Measurements from ENCODE around the gene CCDC148. TPM values are rescaled to one million over a fixed set of nuclear protein-coding genes. Genes with fewer than 3 reads are reported as not detected.

CCDC148 gene
- polyA plus RNA-seq, 2 donors, result 0.13 to 0.29 TPM

DNA sequence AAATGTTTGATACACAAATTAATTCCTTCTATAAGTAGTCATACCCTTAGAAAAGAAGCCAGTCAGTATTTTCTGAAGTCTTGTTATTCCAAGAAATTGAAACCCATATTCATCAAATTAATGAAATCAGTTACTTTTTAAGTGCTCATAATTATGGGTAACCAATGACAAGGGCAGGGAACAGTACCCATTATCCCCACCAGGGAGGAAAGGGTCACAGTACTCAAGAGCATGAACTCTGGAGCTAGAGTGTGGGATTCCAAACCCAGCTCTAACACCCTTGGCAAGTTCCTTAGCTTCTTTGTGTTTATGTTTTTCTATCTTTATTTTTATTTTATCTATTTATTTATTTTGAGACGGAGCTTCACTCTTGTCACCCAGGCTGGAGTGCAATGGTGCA is 68.4 kb downstream of the CCDC148 start:
- 82 to 83% methylated on average over 1 of the region's 1 CpG for WGBS, 2 donors
- Histone ChIP-seq H3K27me3 (ENCODE audit: control insufficient read depth in 1 of 2, insufficient read depth in 2 of 2, low read length in 2 of 2) (no peaks in the 10 kb centered on the region), H3K4me1 (ENCODE audit: control insufficient read depth in 2 of 2, insufficient read depth in 2 of 2, low read length in 1 of 2) (no peaks in the 10 kb centered on the region), H3K4me3 (ENCODE audit: low read depth in 1 of 2, low read length in 2 of 2) (no peak overlapping the region), H3K36me3 (ENCODE audit: control insufficient read depth in 2 of 2, insufficient read depth in 2 of 2, low read length in 1 of 2) (no peaks in the 10 kb centered on the region), H3K9me3 (ENCODE audit: control insufficient read depth in 2 of 2, insufficient read depth in 1 of 2, low read depth in 1 of 2, low read length in 1 of 2) (no peaks in the 10 kb centered on the region), H3K27ac (ENCODE audit: low read depth in 2 of 2, low read length in 1 of 2) (no peak overlapping the region)

GRCh38 chr2:158385646-158386045 is 70.9 kb downstream of the CCDC148 start:
- H3K4me3 ChIP-seq (ENCODE audit: low read depth in 1 of 2, low read length in 2 of 2), result no peak overlapping the region
- no peaks in the 10 kb centered on the region for H3K27me3 ChIP-seq (ENCODE audit: control insufficient read depth in 1 of 2, insufficient read depth in 2 of 2, low read length in 2 of 2)
- no peak overlapping the region for H3K27ac ChIP-seq (ENCODE audit: low read depth in 2 of 2, low read length in 1 of 2)
- no peaks in the 10 kb centered on the region for H3K4me1 ChIP-seq (ENCODE audit: control insufficient read depth in 2 of 2, insufficient read depth in 2 of 2, low read length in 1 of 2)
- H3K9me3 ChIP-seq (ENCODE audit: control insufficient read depth in 2 of 2, insufficient read depth in 1 of 2, low read depth in 1 of 2, low read length in 1 of 2), result no peaks in the 10 kb centered on the region
- no peaks in the 10 kb centered on the region for H3K36me3 ChIP-seq (ENCODE audit: control insufficient read depth in 2 of 2, insufficient read depth in 2 of 2, low read length in 1 of 2)

- Histone ChIP-seq H3K36me3 (ENCODE audit: control insufficient read depth in 2 of 2, insufficient read depth in 2 of 2, low read length in 1 of 2) (no peaks in the 10 kb centered on the region), H3K4me3 (ENCODE audit: low read depth in 1 of 2, low read length in 2 of 2) (no peak overlapping the region), H3K27ac (ENCODE audit: low read depth in 2 of 2, low read length in 1 of 2) (no peak overlapping the region), H3K27me3 (ENCODE audit: control insufficient read depth in 1 of 2, insufficient read depth in 2 of 2, low read length in 2 of 2) (no peaks in the 10 kb centered on the region), H3K4me1 (ENCODE audit: control insufficient read depth in 2 of 2, insufficient read depth in 2 of 2, low read length in 1 of 2) (no peaks in the 10 kb centered on the region), H3K9me3 (ENCODE audit: control insufficient read depth in 2 of 2, insufficient read depth in 1 of 2, low read depth in 1 of 2, low read length in 1 of 2) (no peaks in the 10 kb centered on the region)
- WGBS, 2 donors, result 94% methylated on average over 3 of the region's 3 CpGs
Observed at GRCh38 chr2:158381978-158382377, 74.6 kb downstream of the CCDC148 start.

DNA sequence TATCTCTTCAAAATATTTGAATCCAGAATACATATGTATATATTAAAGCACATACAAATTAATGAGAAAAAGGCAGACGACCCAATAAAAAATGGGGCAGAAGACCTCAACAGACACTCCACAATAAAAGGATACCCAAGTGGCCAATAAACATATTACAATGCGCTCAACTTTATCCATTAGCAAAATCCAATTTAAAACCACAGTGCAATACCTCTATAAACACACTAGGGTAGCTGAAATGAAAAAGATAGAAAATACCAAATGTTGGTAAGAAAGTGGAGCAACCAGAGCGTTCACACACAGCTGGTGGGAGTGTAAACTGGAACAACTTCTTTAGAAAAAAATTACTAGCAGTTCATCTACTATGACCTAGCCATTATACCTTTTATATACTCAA is 75.3 kb downstream of the CCDC148 start:
- Histone ChIP-seq H3K27me3 (ENCODE audit: control insufficient read depth in 1 of 2, insufficient read depth in 2 of 2, low read length in 2 of 2) (no peaks in the 10 kb centered on the region), H3K36me3 (ENCODE audit: control insufficient read depth in 2 of 2, insufficient read depth in 2 of 2, low read length in 1 of 2) (no peaks in the 10 kb centered on the region), H3K27ac (ENCODE audit: low read depth in 2 of 2, low read length in 1 of 2) (no peak overlapping the region), H3K4me3 (ENCODE audit: low read depth in 1 of 2, low read length in 2 of 2) (no peak overlapping the region), H3K9me3 (ENCODE audit: control insufficient read depth in 2 of 2, insufficient read depth in 1 of 2, low read depth in 1 of 2, low read length in 1 of 2) (no peaks in the 10 kb centered on the region), H3K4me1 (ENCODE audit: control insufficient read depth in 2 of 2, insufficient read depth in 2 of 2, low read length in 1 of 2) (no peaks in the 10 kb centered on the region)
- 89 to 98% methylated on average over 3 of the region's 3 CpGs for WGBS, 2 donors

- H3K27me3 ChIP-seq (ENCODE audit: control insufficient read depth in 1 of 2, insufficient read depth in 2 of 2, low read length in 2 of 2), result no peaks in the 10 kb centered on the region
- no peak overlapping the region for H3K4me3 ChIP-seq (ENCODE audit: low read depth in 1 of 2, low read length in 2 of 2)
- H3K4me1 ChIP-seq (ENCODE audit: control insufficient read depth in 2 of 2, insufficient read depth in 2 of 2, low read length in 1 of 2), result no peaks in the 10 kb centered on the region
- no peaks in the 10 kb centered on the region for H3K36me3 ChIP-seq (ENCODE audit: control insufficient read depth in 2 of 2, insufficient read depth in 2 of 2, low read length in 1 of 2)
- H3K9me3 ChIP-seq (ENCODE audit: control insufficient read depth in 2 of 2, insufficient read depth in 1 of 2, low read depth in 1 of 2, low read length in 1 of 2), result no peaks in the 10 kb centered on the region
- H3K27ac ChIP-seq (ENCODE audit: low read depth in 2 of 2, low read length in 1 of 2), result no peak overlapping the region
Observed at GRCh38 chr2:158380746-158381145, 75.8 kb downstream of the CCDC148 start.

GRCh38 chr2:158378926-158379325 is 77.6 kb downstream of the CCDC148 start:
- H3K4me3 ChIP-seq (ENCODE audit: low read depth in 1 of 2, low read length in 2 of 2), result no peak overlapping the region
- H3K4me1 ChIP-seq (ENCODE audit: control insufficient read depth in 2 of 2, insufficient read depth in 2 of 2, low read length in 1 of 2), result no peaks in the 10 kb centered on the region
- no peaks in the 10 kb centered on the region for H3K9me3 ChIP-seq (ENCODE audit: control insufficient read depth in 2 of 2, insufficient read depth in 1 of 2, low read depth in 1 of 2, low read length in 1 of 2)
- no peak overlapping the region for H3K27ac ChIP-seq (ENCODE audit: low read depth in 2 of 2, low read length in 1 of 2)
- H3K36me3 ChIP-seq (ENCODE audit: control insufficient read depth in 2 of 2, insufficient read depth in 2 of 2, low read length in 1 of 2), result no peaks in the 10 kb centered on the region
- no peaks in the 10 kb centered on the region for H3K27me3 ChIP-seq (ENCODE audit: control insufficient read depth in 1 of 2, insufficient read depth in 2 of 2, low read length in 2 of 2)
- WGBS, 2 donors, result 61 to 64% methylated on average over 1 of the region's 1 CpG

DNA sequence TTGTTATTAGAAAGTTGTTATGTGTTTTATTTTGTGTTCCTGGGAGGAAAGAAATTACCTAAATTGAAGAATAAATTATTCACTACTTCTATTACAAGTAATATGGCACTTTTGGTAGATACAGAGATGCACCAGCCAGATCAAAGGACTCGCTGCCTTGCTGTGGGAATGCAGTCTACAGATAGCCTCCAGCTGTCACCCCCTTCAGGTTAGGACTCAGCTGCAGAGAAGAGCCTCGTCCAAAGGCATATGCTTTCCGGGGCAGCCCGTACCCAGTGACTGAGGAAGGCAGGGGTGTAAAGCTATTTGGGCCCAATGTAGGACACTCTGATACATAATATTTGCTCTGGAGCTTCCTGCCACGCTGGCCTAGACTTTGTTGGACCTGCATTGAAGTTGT is 90.2 kb downstream of the CCDC148 start:
- Histone ChIP-seq H3K27me3 (ENCODE audit: control insufficient read depth in 1 of 2, insufficient read depth in 2 of 2, low read length in 2 of 2) (no peaks in the 10 kb centered on the region), H3K36me3 (ENCODE audit: control insufficient read depth in 2 of 2, insufficient read depth in 2 of 2, low read length in 1 of 2) (no peaks in the 10 kb centered on the region), H3K4me3 (ENCODE audit: low read depth in 1 of 2, low read length in 2 of 2) (no peak overlapping the region), H3K4me1 (ENCODE audit: control insufficient read depth in 2 of 2, insufficient read depth in 2 of 2, low read length in 1 of 2) (no peaks in the 10 kb centered on the region), H3K9me3 (ENCODE audit: control insufficient read depth in 2 of 2, insufficient read depth in 1 of 2, low read depth in 1 of 2, low read length in 1 of 2) (no peaks in the 10 kb centered on the region), H3K27ac (ENCODE audit: low read depth in 2 of 2, low read length in 1 of 2) (no peak overlapping the region)
- WGBS, 2 donors, result 82% methylated on average over 5 of the region's 5 CpGs

GRCh38 chr2:158359846-158360245 is 96.7 kb downstream of the CCDC148 start:
- no peaks in the 10 kb centered on the region for H3K4me1 ChIP-seq (ENCODE audit: control insufficient read depth in 2 of 2, insufficient read depth in 2 of 2, low read length in 1 of 2)
- no peak overlapping the region for H3K27ac ChIP-seq (ENCODE audit: low read depth in 2 of 2, low read length in 1 of 2)
- H3K4me3 ChIP-seq (ENCODE audit: low read depth in 1 of 2, low read length in 2 of 2), result no peak overlapping the region
- 73 to 78% methylated on average over 4 of the region's 4 CpGs for WGBS, 2 donors
- H3K9me3 ChIP-seq (ENCODE audit: control insufficient read depth in 2 of 2, insufficient read depth in 1 of 2, low read depth in 1 of 2, low read length in 1 of 2), result no peaks in the 10 kb centered on the region
- H3K27me3 ChIP-seq (ENCODE audit: control insufficient read depth in 1 of 2, insufficient read depth in 2 of 2, low read length in 2 of 2), result no peaks in the 10 kb centered on the region
- H3K36me3 ChIP-seq (ENCODE audit: control insufficient read depth in 2 of 2, insufficient read depth in 2 of 2, low read length in 1 of 2), result no peaks in the 10 kb centered on the region

DNA sequence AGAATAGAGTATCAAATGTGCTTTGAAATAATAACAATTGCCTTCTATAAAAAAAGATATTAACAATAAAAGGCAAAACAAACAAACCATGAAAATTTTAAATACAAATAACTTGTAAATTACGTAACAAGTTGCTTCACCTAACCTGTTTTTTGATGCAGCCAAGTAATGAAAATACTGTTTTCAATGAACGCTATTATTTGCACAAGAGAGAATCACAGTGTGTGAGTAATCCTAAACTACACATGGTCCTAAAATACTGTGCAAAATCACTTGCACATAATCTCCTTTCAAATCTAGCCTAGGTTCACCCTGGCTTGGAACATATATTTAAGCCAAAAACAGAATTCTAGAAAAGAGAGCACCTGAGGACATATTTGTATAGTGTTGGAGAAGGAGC is 98.9 kb downstream of the CCDC148 start:
- Histone ChIP-seq H3K27me3 (ENCODE audit: control insufficient read depth in 1 of 2, insufficient read depth in 2 of 2, low read length in 2 of 2) (no peaks in the 10 kb centered on the region), H3K9me3 (ENCODE audit: control insufficient read depth in 2 of 2, insufficient read depth in 1 of 2, low read depth in 1 of 2, low read length in 1 of 2) (no peaks in the 10 kb centered on the region), H3K4me1 (ENCODE audit: control insufficient read depth in 2 of 2, insufficient read depth in 2 of 2, low read length in 1 of 2) (no peaks in the 10 kb centered on the region), H3K4me3 (ENCODE audit: low read depth in 1 of 2, low read length in 2 of 2) (no peak overlapping the region), H3K36me3 (ENCODE audit: control insufficient read depth in 2 of 2, insufficient read depth in 2 of 2, low read length in 1 of 2) (no peaks in the 10 kb centered on the region), H3K27ac (ENCODE audit: low read depth in 2 of 2, low read length in 1 of 2) (no peak overlapping the region)
- 62 to 70% methylated on average over 2 of the region's 2 CpGs for WGBS, 2 donors

- Histone ChIP-seq H3K36me3 (ENCODE audit: control insufficient read depth in 2 of 2, insufficient read depth in 2 of 2, low read length in 1 of 2) (no peaks in the 10 kb centered on the region), H3K4me1 (ENCODE audit: control insufficient read depth in 2 of 2, insufficient read depth in 2 of 2, low read length in 1 of 2) (no peaks in the 10 kb centered on the region), H3K27me3 (ENCODE audit: control insufficient read depth in 1 of 2, insufficient read depth in 2 of 2, low read length in 2 of 2) (no peaks in the 10 kb centered on the region), H3K4me3 (ENCODE audit: low read depth in 1 of 2, low read length in 2 of 2) (no peak overlapping the region), H3K27ac (ENCODE audit: low read depth in 2 of 2, low read length in 1 of 2) (no peak overlapping the region), H3K9me3 (ENCODE audit: control insufficient read depth in 2 of 2, insufficient read depth in 1 of 2, low read depth in 1 of 2, low read length in 1 of 2) (no peaks in the 10 kb centered on the region)
- WGBS, 2 donors, result 90 to 93% methylated on average over 1 of the region's 1 CpG
Observed at GRCh38 chr2:158357122-158357521, 99.4 kb downstream of the CCDC148 start.
